ENCODE results near the gene ZNF491. TPM values are rescaled to one million over a fixed set of nuclear protein-coding genes. Genes with fewer than 3 reads are reported as not detected.
A peak's percentile ranks its signal among the peaks of the same experiment; 100 is the strongest.

The ZNF491 gene
- total and polyA plus RNA-seq, 4 donors, result 0.54 to 4.9 (median 1.8) TPM

DNA sequence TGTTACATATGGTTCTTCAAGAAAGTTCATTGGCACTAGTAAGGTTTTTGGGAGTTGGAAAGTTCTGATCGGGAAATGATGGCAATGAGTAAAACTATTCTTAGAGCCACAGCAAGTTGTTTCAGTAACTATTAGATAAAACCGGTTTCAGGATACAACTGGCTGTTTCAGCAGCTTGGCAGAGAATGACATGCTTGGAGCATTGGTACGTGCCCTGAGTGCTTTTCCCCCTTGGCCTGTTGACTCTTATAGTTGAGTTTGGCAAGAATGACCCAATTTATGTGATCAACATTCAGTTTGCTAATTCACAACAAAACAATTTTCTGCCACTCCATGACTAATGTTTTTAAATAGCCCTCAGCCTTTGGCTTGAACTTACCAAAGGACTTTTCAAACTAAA is 10.8 kb upstream of the ZNF491 start:
- ATAC-seq (ENCODE audit: insufficient read depth, low FRiP score), result no peak
- TF ChIP-seq CTCF (IDR thresholded peaks at IDR 0.05; ENCODE audit: control extremely low read depth, extremely low read depth), result no peak
- no peak for DNase-seq
- H3K27me3 ChIP-seq (ENCODE audit: control insufficient read depth in 3 of 3, insufficient read depth in 3 of 3, low read length in 2 of 3), result no peaks in the 10 kb centered on the region
- 77 to 79% methylated on average over 3 of the region's 3 CpGs for WGBS, 2 donors
- no peak overlapping the region for H3K9ac ChIP-seq (ENCODE audit: insufficient read depth in 1 of 2, low read length in 2 of 2)
- H3K36me3 ChIP-seq (ENCODE audit: control insufficient read depth in 4 of 4, insufficient read depth in 4 of 4, low read length in 4 of 4), result peaks cover 0 to 19% (median 5%) of the 10 kb centered on the region in 4 donors
- no peak overlapping the region for H3K27ac ChIP-seq (ENCODE audit: low read depth in 1 of 2, low read length in 1 of 2)
- no peaks in the 10 kb centered on the region for H3K4me1 ChIP-seq (ENCODE audit: control insufficient read depth in 5 of 5, insufficient read depth in 5 of 5, low read length in 5 of 5)
- no peak overlapping the region for H3K4me3 ChIP-seq
- peaks cover 0 to 35% (median 8%) of the 10 kb centered on the region in 4 donors for H3K9me3 ChIP-seq (ENCODE audit: control insufficient read depth in 4 of 4, insufficient read depth in 3 of 4, low read length in 3 of 4)

DNA sequence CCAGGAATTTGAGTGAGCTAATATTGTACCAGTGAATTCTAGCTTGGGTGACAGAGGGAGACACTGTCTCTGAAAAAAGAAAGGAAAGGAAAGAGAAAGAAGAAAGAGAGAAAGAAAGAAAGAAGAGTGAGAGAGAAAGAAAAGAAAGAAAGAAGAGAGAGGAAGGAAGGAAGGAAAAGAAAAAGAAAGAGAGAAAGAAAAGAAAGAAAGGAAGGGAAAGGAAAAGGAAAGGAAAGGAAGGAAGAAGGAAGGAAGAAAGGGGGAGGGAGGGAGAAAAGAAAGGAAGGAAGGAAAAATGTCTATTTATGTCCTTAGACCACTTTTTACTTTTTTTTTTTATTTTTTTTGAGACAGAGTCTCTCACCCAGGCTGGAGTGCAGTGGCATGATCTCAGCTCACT is 5.4 kb upstream of the ZNF491 start:
- H3K4me3 ChIP-seq, result no peak overlapping the region
- TF ChIP-seq CTCF (IDR thresholded peaks at IDR 0.05; ENCODE audit: control extremely low read depth, extremely low read depth), result no peak
- H3K27me3 ChIP-seq (ENCODE audit: control insufficient read depth in 3 of 3, insufficient read depth in 3 of 3, low read length in 2 of 3), result no peaks in the 10 kb centered on the region
- ATAC-seq (ENCODE audit: insufficient read depth, low FRiP score), result no peak
- no peak for DNase-seq
- H3K9ac ChIP-seq (ENCODE audit: insufficient read depth in 1 of 2, low read length in 2 of 2), result no peak overlapping the region
- H3K36me3 ChIP-seq (ENCODE audit: control insufficient read depth in 4 of 4, insufficient read depth in 4 of 4, low read length in 4 of 4), result no peaks in the 10 kb centered on the region
- no peak overlapping the region for H3K27ac ChIP-seq (ENCODE audit: low read depth in 1 of 2, low read length in 1 of 2)
- peaks cover 0 to 13% (median 0%) of the 10 kb centered on the region in 4 donors for H3K9me3 ChIP-seq (ENCODE audit: control insufficient read depth in 4 of 4, insufficient read depth in 3 of 4, low read length in 3 of 4)
- H3K4me1 ChIP-seq (ENCODE audit: control insufficient read depth in 5 of 5, insufficient read depth in 5 of 5, low read length in 5 of 5), result peaks cover 0 to 7% (median 1%) of the 10 kb centered on the region in 5 donors

GRCh38 chr19:11797491-11797890 is 832 bp upstream of the ZNF491 start:
- Histone ChIP-seq H3K27ac (ENCODE audit: low read depth in 1 of 2, low read length in 1 of 2) (no peak overlapping the region), H3K27me3 (ENCODE audit: control insufficient read depth in 3 of 3, insufficient read depth in 3 of 3, low read length in 2 of 3) (no peaks in the 10 kb centered on the region), H3K4me3 (no peak overlapping the region), H3K4me1 (ENCODE audit: control insufficient read depth in 5 of 5, insufficient read depth in 5 of 5, low read length in 5 of 5) (peaks cover 0 to 9% (median 2%) of the 10 kb centered on the region in 5 donors), H3K36me3 (ENCODE audit: control insufficient read depth in 4 of 4, insufficient read depth in 4 of 4, low read length in 4 of 4) (no peaks in the 10 kb centered on the region), H3K9ac (ENCODE audit: insufficient read depth in 1 of 2, low read length in 2 of 2) (no peak overlapping the region), H3K9me3 (ENCODE audit: control insufficient read depth in 4 of 4, insufficient read depth in 3 of 4, low read length in 3 of 4) (peaks cover 0 to 4% (median under 1%) of the 10 kb centered on the region in 4 donors)
- ATAC-seq (ENCODE audit: insufficient read depth, low FRiP score) (peak; percentile 86), DNase-seq (peak; percentile 87 to 90 (median 90))
- TF ChIP-seq CTCF (IDR thresholded peaks at IDR 0.05; ENCODE audit: control extremely low read depth, extremely low read depth), result peak; percentile 90
- 6 to 10% methylated on average over 8 of the region's 8 CpGs for WGBS, 2 donors
